Bronchial epithelial cell (primary cell): ENCODE data around the gene CAMTA1. TPM values are rescaled to one million over a fixed set of nuclear protein-coding genes. Genes with fewer than 3 reads are reported as not detected.

Experiments used
- DNase-seq: peaks from one replicate; pipeline ENCODE4 v3.0.0-alpha.2; 2010; ENCODE audit warnings: low read depth
- FAIRE-seq: peaks from 2 replicates; lab custom pipeline; 2011; peaks lifted over from hg19 to GRCh38; lab: Jason Lieb, UNC
- H3K27me3 ChIP-seq: 2 replicates; pipeline ENCODE4 v1.5.1; 2011; ENCODE audit warnings: low read length; ENCODE audit not compliant: control insufficient read depth, insufficient read depth
- H3K36me3 ChIP-seq: 2 replicates; pipeline ENCODE4 v1.5.1; 2011; ENCODE audit warnings: low read length; ENCODE audit not compliant: control insufficient read depth, insufficient read depth
- H3K4me3 ChIP-seq: 2 replicates; pipeline ENCODE4 v1.5.1; 2011; ENCODE audit warnings: mild to moderate bottlenecking, low read depth, low read length, control low read depth
- CTCF ChIP-seq: IDR thresholded peaks from 2 replicates; pipeline ENCODE4 v1.5.1; 2011; ENCODE audit warnings: mild to moderate bottlenecking, moderate library complexity, low read length, control low read depth, inconsistent platforms; ENCODE audit not compliant: insufficient read depth, severe bottlenecking
- total RNA-seq: library from RNA; depleted of rRNA; stranded (reverse); fragments of >200 nt; gene quantifications from 2 replicates; pipeline ENCODE4 v1.2.1, GENCODE V29; 2014

CAMTA1 gene
- total RNA-seq, 1 donor from 2014 or later: 68.2 TPM

GRCh38 chr1:7474143-7474490 lies 688.9 kb downstream of the CAMTA1 start:
- H3K4me3 ChIP-seq: no peak overlapping the region
- H3K36me3 ChIP-seq: no peaks in the 10 kb centered on the region
- no peak for TF ChIP-seq CTCF
- H3K27me3 ChIP-seq: peaks cover 2% of the 10 kb centered on the region
- DNase-seq (no peak), FAIRE-seq (no peak)

DNA sequence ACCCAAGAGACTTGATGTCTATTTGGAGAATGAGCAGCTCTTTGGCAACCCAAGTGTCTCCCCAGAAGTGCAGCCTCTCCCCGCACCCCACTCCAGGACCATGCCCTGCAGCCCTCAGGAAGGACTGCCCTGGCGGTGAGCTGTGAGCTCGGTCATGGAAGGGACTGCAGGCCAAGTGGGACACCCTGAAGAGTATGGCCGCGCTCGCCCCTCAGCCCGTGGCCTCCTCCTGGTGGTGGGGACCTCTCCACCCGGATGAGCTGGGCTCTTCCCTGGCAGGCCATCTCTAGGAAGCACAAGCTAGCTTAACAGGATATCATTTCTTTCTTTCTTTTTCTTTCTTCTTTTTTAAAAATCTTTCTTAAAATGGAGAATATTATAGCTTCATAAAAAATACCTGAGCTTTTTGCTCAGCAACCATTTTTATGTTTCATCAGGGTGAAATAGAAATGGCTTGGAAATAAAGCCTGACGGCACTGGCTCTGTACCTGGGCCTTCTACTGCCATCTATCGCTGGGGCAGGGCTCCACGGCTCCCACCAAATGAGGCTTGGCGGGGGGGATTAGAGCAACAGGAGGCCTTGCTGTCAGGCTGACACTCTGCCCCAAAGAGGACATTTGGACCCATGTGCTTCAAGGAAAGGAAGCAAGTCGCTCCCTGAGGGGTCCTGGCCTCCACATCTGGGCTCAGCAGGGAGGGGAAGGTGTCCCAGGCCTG lies 689.7 kb downstream of the CAMTA1 start:
- peaks cover 2% of the 10 kb centered on the region for H3K27me3 ChIP-seq
- TF ChIP-seq CTCF: peak; percentile 7
- H3K4me3 ChIP-seq: no peak overlapping the region
- no peak for FAIRE-seq
- no peaks in the 10 kb centered on the region for H3K36me3 ChIP-seq
- no peak for DNase-seq

- Histone ChIP-seq H3K4me3 (no peak overlapping the region), H3K27me3 (peaks cover 2% of the 10 kb centered on the region), H3K36me3 (no peaks in the 10 kb centered on the region)
- TF ChIP-seq CTCF: no peak
- DNase-seq (no peak), FAIRE-seq (no peak)
These were observed 690.4 kb downstream of the CAMTA1 start for GRCh38 chr1:7475691-7476090.

DNA sequence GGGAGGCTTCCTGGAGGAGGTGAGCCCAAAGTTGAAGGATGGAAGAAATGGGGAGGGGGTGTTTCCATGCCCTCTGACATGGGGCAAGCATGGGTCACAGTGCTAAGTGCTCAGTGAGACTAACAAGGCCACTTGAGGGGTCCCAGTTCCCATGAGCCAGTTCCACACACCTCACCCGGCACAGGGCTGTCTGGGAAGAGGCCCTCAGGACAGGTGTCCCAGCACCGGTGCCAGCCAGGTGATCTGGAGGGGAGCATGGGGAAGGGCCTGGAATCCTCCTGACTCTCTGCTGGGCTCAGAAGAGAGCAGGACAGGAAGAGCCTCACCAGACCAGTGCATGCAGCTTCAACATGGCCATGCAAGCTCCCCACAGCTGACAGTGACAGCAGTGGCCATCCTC lies 691.1 kb downstream of the CAMTA1 start:
- peaks cover 7% of the 10 kb centered on the region for H3K27me3 ChIP-seq
- TF ChIP-seq CTCF: no peak
- FAIRE-seq: peak; percentile 83
- DNase-seq: no peak
- H3K36me3 ChIP-seq: no peaks in the 10 kb centered on the region
- no peak overlapping the region for H3K4me3 ChIP-seq

GRCh38 chr1:7476861-7477547 lies 691.8 kb downstream of the CAMTA1 start:
- Histone ChIP-seq H3K27me3 (peaks cover 12% of the 10 kb centered on the region), H3K4me3 (no peak overlapping the region), H3K36me3 (no peaks in the 10 kb centered on the region)
- DNase-seq: no peak
- TF ChIP-seq CTCF: no peak
- no peak for FAIRE-seq

DNA sequence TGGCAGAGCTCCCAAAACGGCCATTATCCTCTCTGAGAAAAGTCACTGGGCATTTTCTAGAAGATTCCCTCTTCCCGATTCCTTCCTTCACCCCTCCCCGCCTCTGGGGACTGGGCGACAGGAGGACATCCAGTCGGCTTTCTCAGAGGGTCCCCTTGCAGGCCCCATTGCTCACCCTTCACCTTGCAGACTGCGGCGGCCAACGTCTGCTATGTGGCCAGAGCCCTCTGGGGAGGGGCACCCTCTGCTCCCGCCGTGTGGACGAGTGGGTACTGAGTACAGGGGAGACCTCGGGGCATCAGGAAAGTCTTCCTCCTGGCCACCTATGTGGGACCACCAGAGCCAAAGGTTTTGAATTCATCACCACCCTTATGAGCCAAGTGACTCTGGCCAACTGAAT lies 692.3 kb downstream of the CAMTA1 start:
- no peak for TF ChIP-seq CTCF
- FAIRE-seq (no peak), DNase-seq (no peak)
- Histone ChIP-seq H3K27me3 (peaks cover 12% of the 10 kb centered on the region), H3K36me3 (no peaks in the 10 kb centered on the region), H3K4me3 (no peak overlapping the region)
